Measurements from ENCODE around the gene ZC3HAV1.

ZC3HAV1 gene

GRCh38 chr7:139022286-139022685 lies 87.2 kb downstream of the ZC3HAV1 start:
- FAIRE-seq = no peak
- no peak for DNase-seq (ENCODE audit: insufficient read length, low spot score)
- TF ChIP-seq CTCF (IDR thresholded peaks at IDR 0.05; ENCODE audit: insufficient read depth, missing control alignments) = no peak

- no peak for TF ChIP-seq CTCF (IDR thresholded peaks at IDR 0.05; ENCODE audit: insufficient read depth, missing control alignments)
- FAIRE-seq = no peak
- DNase-seq (ENCODE audit: insufficient read length, low spot score) = no peak
Observed at GRCh38 chr7:139018910-139019309, 90.6 kb downstream of the ZC3HAV1 start.

GRCh38 chr7:139016931-139017511 lies 92.5 kb downstream of the ZC3HAV1 start:
- peak; percentile 75 for TF ChIP-seq CTCF (IDR thresholded peaks at IDR 0.05; ENCODE audit: insufficient read depth, missing control alignments)
- FAIRE-seq (peak; percentile 63), DNase-seq (ENCODE audit: insufficient read length, low spot score) (peak; percentile 77)

- TF ChIP-seq CTCF (IDR thresholded peaks at IDR 0.05; ENCODE audit: insufficient read depth, missing control alignments) = no peak
- FAIRE-seq (no peak), DNase-seq (ENCODE audit: insufficient read length, low spot score) (no peak)
Observed at GRCh38 chr7:139011373-139011772, 98.1 kb downstream of the ZC3HAV1 start.

DNA sequence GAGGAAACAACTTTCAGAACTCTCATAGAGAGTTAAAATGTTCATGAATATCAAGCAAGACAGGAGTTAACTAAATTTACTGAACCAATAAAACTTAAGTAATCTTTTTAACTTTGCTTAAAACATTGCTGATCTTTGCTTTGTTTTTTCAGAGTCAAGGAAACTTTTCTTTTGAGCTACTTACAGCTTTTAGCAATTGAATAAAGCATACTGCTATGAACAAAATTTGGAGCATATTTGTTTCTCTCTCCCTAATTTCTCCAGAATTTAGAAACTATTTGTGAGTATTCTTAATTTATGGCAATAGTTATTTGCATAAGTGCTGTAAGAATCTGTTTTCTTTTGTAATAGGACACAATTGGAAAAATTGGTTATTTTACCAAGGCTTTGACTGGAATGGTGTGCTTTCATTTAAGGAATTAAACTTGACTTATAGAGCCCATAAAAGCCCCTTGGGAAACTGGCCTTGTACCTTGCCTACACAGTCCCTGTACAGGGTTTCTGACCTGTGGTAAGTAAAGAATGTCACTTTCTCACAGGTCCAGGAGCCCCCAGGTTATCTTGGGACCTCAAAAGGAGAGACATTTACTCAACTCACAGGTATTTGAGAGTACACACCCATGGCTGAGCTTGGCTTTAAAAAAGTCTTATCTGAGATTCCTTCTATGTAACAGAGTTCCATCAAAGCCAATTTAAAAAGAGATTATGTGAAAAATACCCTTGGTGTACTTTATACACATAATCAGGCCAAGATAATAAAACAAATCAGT lies 105.0 kb downstream of the ZC3HAV1 start:
- no peak for DNase-seq (ENCODE audit: insufficient read length, low spot score)
- TF ChIP-seq CTCF (IDR thresholded peaks at IDR 0.05; ENCODE audit: insufficient read depth, missing control alignments) = no peak
- FAIRE-seq = peak; percentile 38

- no peak for TF ChIP-seq CTCF (IDR thresholded peaks at IDR 0.05; ENCODE audit: insufficient read depth, missing control alignments)
- FAIRE-seq = no peak
Observed at GRCh38 chr7:138999414-138999813, 110.1 kb downstream of the ZC3HAV1 start.

More at GRCh38 chr7:138999414-138999813, 110.1 kb downstream of the ZC3HAV1 start:
- no peak for DNase-seq (ENCODE audit: insufficient read length, low spot score)

All from D721Med (cell line).